Stimulated activated effector memory CD8-positive, alpha-beta T cell treated with anti-CD3 and anti-CD28 coated beads, Interleukin-12 subunit alpha, Interleukin-12 subunit beta, amount 100 ng/mL, for 72 hours (primary cell): ENCODE results near the gene NFATC1.
A peak's percentile ranks its signal among the peaks of the same experiment; 100 is the strongest.

Source experiments
- ATAC-seq: fragments of 150-1000 bp; cut with Tn5 transposase; 2 replicates; pipeline ENCODE4 v1.10.0; 2021
- DNase-seq, 2 donors: peaks; one replicate each; pipeline ENCODE4 v3.0.0; 2021 to 2022; ENCODE audit warnings: low spot score in 2 of 2
- H3K27ac Mint-ChIP-seq: one replicate; pipeline ENCODE4 v1.8.0; 2022; ENCODE audit warnings: mild to moderate bottlenecking, mixed read lengths
- H3K36me3 Mint-ChIP-seq: one replicate; pipeline ENCODE4 v1.8.0; 2022; ENCODE audit warnings: mild to moderate bottlenecking, mixed read lengths
- H3K4me1 Mint-ChIP-seq: one replicate; pipeline ENCODE4 v1.8.0; 2022; ENCODE audit warnings: mixed read lengths
- H3K4me3 Mint-ChIP-seq: one replicate; pipeline ENCODE4 v1.8.0; 2022; ENCODE audit warnings: mild to moderate bottlenecking, mixed read lengths
- H3K9me3 Mint-ChIP-seq: one replicate; pipeline ENCODE4 v1.8.0; 2022; ENCODE audit warnings: mixed read lengths

Gene NFATC1

GRCh38 chr18:79393635-79394533 is 1.8 kb upstream of the NFATC1 start:
- Mint-ChIP-seq H3K4me3 (peak overlapping the region; percentile 82), H3K27ac (peak overlapping the region; percentile 92), H3K9me3 (no peaks in the 10 kb centered on the region), H3K36me3 (peaks cover 6% of the 10 kb centered on the region), H3K4me1 (peaks cover 22% of the 10 kb centered on the region)
- DNase-seq: no peak
- ATAC-seq: peak; percentile 11

GRCh38 chr18:79394534-79395307 is 1.0 kb upstream of the NFATC1 start:
- Mint-ChIP-seq H3K27ac (peak overlapping the region; percentile 48), H3K4me1 (peaks cover 27% of the 10 kb centered on the region), H3K9me3 (no peaks in the 10 kb centered on the region), H3K36me3 (peaks cover 6% of the 10 kb centered on the region), H3K4me3 (peak overlapping the region; percentile 82)
- ATAC-seq: peak; percentile 69
- no peak for DNase-seq

GRCh38 chr18:79395308-79395640 is 456 bp upstream of the NFATC1 start:
- H3K27ac Mint-ChIP-seq: no peak overlapping the region
- H3K4me3 Mint-ChIP-seq: peak overlapping the region; percentile 82
- H3K4me1 Mint-ChIP-seq: peaks cover 27% of the 10 kb centered on the region
- ATAC-seq (no peak), DNase-seq (no peak)
- H3K36me3 Mint-ChIP-seq: peaks cover 6% of the 10 kb centered on the region
- no peaks in the 10 kb centered on the region for H3K9me3 Mint-ChIP-seq

GRCh38 chr18:79396431-79397246 is 909 bp downstream of the NFATC1 start:
- peaks cover 15% of the 10 kb centered on the region for H3K36me3 Mint-ChIP-seq
- H3K4me1 Mint-ChIP-seq: peaks cover 36% of the 10 kb centered on the region
- H3K4me3 Mint-ChIP-seq: peak overlapping the region; percentile 82
- ATAC-seq: peak; percentile 22
- no peak for DNase-seq
- H3K27ac Mint-ChIP-seq: peak overlapping the region; percentile 48
- no peaks in the 10 kb centered on the region for H3K9me3 Mint-ChIP-seq

- ATAC-seq (no peak), DNase-seq (no peak)
- Mint-ChIP-seq H3K27ac (no peak overlapping the region), H3K4me3 (peak overlapping the region; percentile 82), H3K36me3 (peaks cover 21% of the 10 kb centered on the region), H3K9me3 (no peaks in the 10 kb centered on the region), H3K4me1 (peaks cover 40% of the 10 kb centered on the region)
These were observed 1.6 kb downstream of the NFATC1 start for GRCh38 chr18:79397247-79397829.

GRCh38 chr18:79397830-79398761 is 2.4 kb downstream of the NFATC1 start:
- no peak for ATAC-seq
- no peak for DNase-seq
- H3K27ac Mint-ChIP-seq: peak overlapping the region; percentile 75
- H3K4me1 Mint-ChIP-seq: peaks cover 43% of the 10 kb centered on the region
- H3K9me3 Mint-ChIP-seq: no peaks in the 10 kb centered on the region
- peaks cover 28% of the 10 kb centered on the region for H3K36me3 Mint-ChIP-seq
- peak overlapping the region; percentile 82 for H3K4me3 Mint-ChIP-seq

- peak in 1 of 2 donors; percentile 74 for DNase-seq
- H3K4me1 Mint-ChIP-seq: peaks cover 47% of the 10 kb centered on the region
- H3K9me3 Mint-ChIP-seq: no peaks in the 10 kb centered on the region
- H3K36me3 Mint-ChIP-seq: peaks cover 27% of the 10 kb centered on the region
- peak overlapping the region; percentile 75 for H3K27ac Mint-ChIP-seq
- ATAC-seq: peak; percentile 3
- peak overlapping the region; percentile 82 for H3K4me3 Mint-ChIP-seq
These were observed 3.7 kb downstream of the NFATC1 start for GRCh38 chr18:79399275-79400081.

- Mint-ChIP-seq H3K36me3 (peaks cover 30% of the 10 kb centered on the region), H3K4me3 (peak overlapping the region; percentile 82), H3K27ac (no peak overlapping the region), H3K9me3 (no peaks in the 10 kb centered on the region), H3K4me1 (peaks cover 48% of the 10 kb centered on the region)
- DNase-seq (no peak), ATAC-seq (peak; percentile 23)
These were observed 4.4 kb downstream of the NFATC1 start for GRCh38 chr18:79400091-79400590.

GRCh38 chr18:79400591-79401381 is 5.1 kb downstream of the NFATC1 start:
- peak; percentile 2 for ATAC-seq
- Mint-ChIP-seq H3K4me1 (peaks cover 55% of the 10 kb centered on the region), H3K4me3 (peak overlapping the region; percentile 78), H3K9me3 (no peaks in the 10 kb centered on the region), H3K36me3 (peaks cover 36% of the 10 kb centered on the region), H3K27ac (peak overlapping the region; percentile 96)
- no peak for DNase-seq

GRCh38 chr18:79401494-79402208 is 5.9 kb downstream of the NFATC1 start:
- peak overlapping the region; percentile 78 for H3K4me3 Mint-ChIP-seq
- no peaks in the 10 kb centered on the region for H3K9me3 Mint-ChIP-seq
- peak overlapping the region; percentile 96 for H3K27ac Mint-ChIP-seq
- peaks cover 45% of the 10 kb centered on the region for H3K36me3 Mint-ChIP-seq
- H3K4me1 Mint-ChIP-seq: peaks cover 63% of the 10 kb centered on the region
- ATAC-seq (no peak), DNase-seq (no peak)

GRCh38 chr18:79402209-79402576 is 6.5 kb downstream of the NFATC1 start:
- no peak for DNase-seq
- Mint-ChIP-seq H3K4me1 (peaks cover 65% of the 10 kb centered on the region), H3K36me3 (peaks cover 48% of the 10 kb centered on the region), H3K27ac (peak overlapping the region; percentile 96), H3K9me3 (no peaks in the 10 kb centered on the region), H3K4me3 (peak overlapping the region; percentile 78)
- ATAC-seq: no peak
